ENCODE measurements around the gene KCNC1. TPM values are rescaled to one million over a fixed set of nuclear protein-coding genes. Genes with fewer than 3 reads are reported as not detected.

KCNC1 gene
- total RNA-seq, 1 experiment from 2014 or later = 0.04 TPM

- H3K4me1 ChIP-seq (ENCODE audit: insufficient read depth, low read length) = no peaks in the 10 kb centered on the region
- H3K4me2 ChIP-seq (ENCODE audit: insufficient read depth, insufficient read length, low read length) = no peak overlapping the region
- no peaks in the 10 kb centered on the region for H3K36me3 Mint-ChIP-seq (ENCODE audit: insufficient read depth in 1 of 3, low read depth in 3 of 3)
- no peak overlapping the region for H4K91ac ChIP-seq (ENCODE audit: insufficient read length, low read depth, low read length)
- no peak overlapping the region for H2AFZ ChIP-seq (ENCODE audit: low read length)
- no peak overlapping the region for H3K14ac ChIP-seq (ENCODE audit: insufficient read depth, low read length)
- no peaks in the 10 kb centered on the region for H3K79me1 ChIP-seq (ENCODE audit: insufficient read depth, low read depth, low read length, poor library complexity, severe bottlenecking)
- no peaks in the 10 kb centered on the region for H4K20me1 ChIP-seq (ENCODE audit: control insufficient read depth, insufficient read depth, insufficient read length)
- no peak overlapping the region for H3K18ac ChIP-seq (ENCODE audit: insufficient read length, low read depth, low read length)
- H3K4ac ChIP-seq (ENCODE audit: low read depth, low read length) = no peak overlapping the region
- no peak overlapping the region for H4K5ac ChIP-seq (ENCODE audit: insufficient read length, low read depth, low read length)
- no peak overlapping the region for H3K27ac ChIP-seq (ENCODE audit: insufficient read length, low read depth, low read length)
- peaks cover 4 to 5% of the 10 kb centered on the region in 2 experiments; a peak in 3 of 4 replicates for H3K4me1 Mint-ChIP-seq
- no peak overlapping the region for H2BK12ac ChIP-seq (ENCODE audit: insufficient read length, low read depth, low read length)
- H2BK5ac ChIP-seq (ENCODE audit: insufficient read length, low read length) = no peak overlapping the region
- no peaks in the 10 kb centered on the region for H3K9me3 ChIP-seq (ENCODE audit: control insufficient read depth, low read depth, low read length)
- H2AK5ac ChIP-seq (ENCODE audit: insufficient read length, low read length) = no peak overlapping the region
- no peak overlapping the region; a peak in 1 of 7 replicates for H3K27ac Mint-ChIP-seq
- DNase-seq = no peak
- no peaks in the 10 kb centered on the region for H3K27me3 ChIP-seq (ENCODE audit: insufficient read depth, low read length)
- no CpG with 5 or more reads among the region's 37 CpGs for WGBS (ENCODE audit: extremely low coverage, insufficient read length, low lambda C conversion rate)
- H3K4me3 Mint-ChIP-seq = no peak overlapping the region
- H3K79me2 ChIP-seq (ENCODE audit: insufficient read depth, low read length) = no peaks in the 10 kb centered on the region
- no peak overlapping the region for H2BK15ac ChIP-seq (ENCODE audit: low read depth, low read length)
- H3K23ac ChIP-seq (ENCODE audit: insufficient read length, low read depth, low read length) = no peak overlapping the region
- H4K8ac ChIP-seq (replicated peaks; ENCODE audit: insufficient read length, low read depth, low read length) = no peak overlapping the region
- no peaks in the 10 kb centered on the region for H3K9me3 Mint-ChIP-seq
- no peak for TF ChIP-seq CTCF (conservative IDR thresholded peaks at IDR 0.05)
- H3K27me3 Mint-ChIP-seq (ENCODE audit: low read depth) = peaks cover 1% of the 10 kb centered on the region
- H2BK20ac ChIP-seq (ENCODE audit: low read depth, low read length, poor library complexity, severe bottlenecking) = no peak overlapping the region
- H2BK120ac ChIP-seq (ENCODE audit: low read depth, low read length, poor library complexity, severe bottlenecking) = no peak overlapping the region
- H3K56ac ChIP-seq (ENCODE audit: insufficient read length, low read depth, low read length) = no peak overlapping the region
- H3K9ac ChIP-seq (ENCODE audit: extremely low read depth, insufficient read length, low read length) = no peak overlapping the region
- H3K23me2 ChIP-seq (ENCODE audit: insufficient read length, low read depth, low read length, poor library complexity, severe bottlenecking) = no peaks in the 10 kb centered on the region
- H3T11ph ChIP-seq (ENCODE audit: low read length) = no peak overlapping the region
Observed at GRCh38 chr11:17771841-17772401, 37.3 kb downstream of the KCNC1 start.
